K562 (cell line): ENCODE data around the gene VWA1. TPM values are rescaled to one million over a fixed set of nuclear protein-coding genes. Genes with fewer than 3 reads are reported as not detected.

Source experiments
- AFF4 ChIP-seq: sonication (generic); formaldehyde crosslinking; IDR thresholded peaks from 2 replicates; pipeline ENCODE4 v1.8.0; 2023; ENCODE audit warnings: mild to moderate bottlenecking, missing genetic modification reagents
- CC2D1A ChIP-seq: fragments of 450-650 bp; IDR thresholded peaks from 2 replicates; pipeline ENCODE4 v1.6.1; 2017; ENCODE audit warnings: mild to moderate bottlenecking
- ERF ChIP-seq: fragments of 450-650 bp; formaldehyde crosslinking; IDR thresholded peaks from 2 replicates; pipeline ENCODE4 v1.4.0; 2020; ENCODE audit warnings: mild to moderate bottlenecking, mixed read lengths
- HINFP ChIP-seq: fragments of 450-650 bp; conservative IDR thresholded peaks from 2 replicates; pipeline ENCODE4 v1.6.1; 2016; ENCODE audit warnings: missing genetic modification characterization, low read depth, mild to moderate bottlenecking, control low read depth, missing compliant biosample characterization
- HMGN3 ChIP-seq: IDR thresholded peaks from 2 replicates; pipeline ENCODE4 v1.6.1; 2011; ENCODE audit warnings: borderline replicate concordance, low read depth, mild to moderate bottlenecking, mixed read lengths, low read length; ENCODE audit not compliant: insufficient read length; ENCODE audit errors: extremely low read depth
- NFIC ChIP-seq: fragments of 450-650 bp; IDR thresholded peaks from 2 replicates; pipeline ENCODE4 v1.6.1; 2017; ENCODE audit warnings: mild to moderate bottlenecking, inconsistent platforms
- NR3C1 ChIP-seq: sonication (generic); formaldehyde crosslinking; IDR thresholded peaks from 2 replicates; pipeline ENCODE4 v1.8.1; 2022; ENCODE audit warnings: missing genetic modification reagents
- PTTG1 ChIP-seq: fragments of 450-650 bp; IDR thresholded peaks from 2 replicates; pipeline ENCODE4 v1.6.1; 2016; ENCODE audit warnings: low read depth, mild to moderate bottlenecking, missing genetic modification characterization, missing compliant biosample characterization
- RBM22 ChIP-seq: fragments of 200-400 bp; formaldehyde crosslinking; IDR thresholded peaks from 2 replicates; pipeline ENCODE4 v1.6.1; 2018; ENCODE audit warnings: low read length, low read depth; ENCODE audit not compliant: poor library complexity, severe bottlenecking
- RNF219 ChIP-seq: fragments of 250-450 bp; sonication (Bioruptor Pico); IDR thresholded peaks from 2 replicates; pipeline ENCODE4 v1.5.0; 2022; ENCODE audit warnings: mild to moderate bottlenecking
- ZNF41 ChIP-seq: fragments of 250-450 bp; sonication (Bioruptor Pico); conservative IDR thresholded peaks from 2 replicates; pipeline ENCODE4 v1.4.0; 2020; ENCODE audit warnings: mild to moderate bottlenecking
- ZNF609 ChIP-seq: sonication (generic); formaldehyde crosslinking; IDR thresholded peaks from 2 replicates; pipeline ENCODE4 v1.8.1; 2023; ENCODE audit warnings: missing genetic modification reagents, mild to moderate bottlenecking, borderline replicate concordance
- ZZZ3 ChIP-seq: fragments of 450-650 bp; IDR thresholded peaks from 2 replicates; pipeline ENCODE4 v1.6.1; 2016; ENCODE audit warnings: antibody characterized with exemption, mild to moderate bottlenecking, moderate library complexity
- polyA plus RNA-seq, 8 experiments: library from polyadenylated mRNA; depleted of rRNA in 4 of 8; stranded (reverse) in 5 of 8; unstranded in 3 of 8; fragments of >200 nt; fragmentation: Nextera tagmentation in 2 of 8; fragmentation: Illumina TruSeq in 1 of 8; extraction: Ambion mirVana in 2 of 8; extraction: Trizol in 1 of 8; gene quantifications; 2 replicates each; pipeline versions ENCODE4 v1.2.1 to v1.2.3, GENCODE V29; 2011 to 2014; ENCODE audit warnings: inconsistent platforms in 1 of 8, missing spikeins in 1 of 8
- total RNA-seq, 7 experiments: library from RNA; depleted of rRNA in 6 of 7; stranded (reverse); fragments of >200 nt in 6 of 7; fragmentation: Illumina TruSeq in 2 of 7; extraction: Trizol in 2 of 7; gene quantifications; 2 replicates each; pipeline versions ENCODE4 v1.2.1 to v1.2.3, GENCODE V29; 2011 to 2021; ENCODE audit warnings: low replicate concordance in 1 of 7

VWA1 gene
- total and polyA plus RNA-seq, 9 of the 15 experiments (the other 6 are each of a cell fraction or from before 2014, with no cell fraction given) = 0.01 to 6.4 (median 0.85) TPM

GRCh38 chr1:1471389-1472052 is 36.0 kb downstream of the VWA1 start, which contains the start of gene ATAD3B (continued):
- TF ChIP-seq AFF4 (CRISPR knock-in tag) = no peak
- TF ChIP-seq HMGN3 = no peak
- TF ChIP-seq RNF219 (CRISPR knock-in tag) = no peak
- TF ChIP-seq HINFP (tag) = no peak
- peak; percentile 19; the same call in 1 of the 2 replicates for TF ChIP-seq NFIC
- peak; percentile 66; the same call in 1 of the 2 replicates for TF ChIP-seq ERF (CRISPR knock-in tag)
- TF ChIP-seq RBM22 = no peak
- no peak for TF ChIP-seq ZZZ3
- no peak for TF ChIP-seq PTTG1 (tag)
- TF ChIP-seq NR3C1 (CRISPR knock-in tag) = no peak
- no peak for TF ChIP-seq CC2D1A
- TF ChIP-seq ZNF41 (CRISPR knock-in tag) = no peak
- no peak for TF ChIP-seq ZNF609
